ENCODE data around the gene ULK2.

ULK2 gene

DNA sequence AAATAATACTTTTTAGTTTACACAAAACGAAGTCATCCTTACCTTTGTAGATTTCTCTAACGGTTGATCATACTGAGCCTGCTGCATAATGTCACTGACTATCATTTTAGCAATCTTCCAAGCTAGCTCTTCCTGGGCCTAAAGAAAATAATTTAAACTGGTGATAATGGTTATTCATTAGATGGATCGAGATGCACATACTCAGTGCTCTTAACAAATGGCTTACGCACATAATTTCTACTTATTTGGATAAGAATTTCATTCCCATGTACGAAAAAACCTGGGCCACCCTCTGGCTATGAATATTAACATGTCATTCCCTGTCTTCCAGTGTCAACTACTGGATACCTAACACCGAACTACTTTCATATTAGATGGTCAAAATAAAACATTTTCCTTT lies 41.4 kb upstream of the ULK2 start:
- H3K4me3 ChIP-seq (ENCODE audit: low read length, poor library complexity, severe bottlenecking) = no peak overlapping the region
- H3K9ac ChIP-seq (ENCODE audit: low read depth, low read length, poor library complexity, severe bottlenecking) = no peak overlapping the region
- H3K9me3 ChIP-seq (ENCODE audit: insufficient read depth, low read depth, low read length) = no peaks in the 10 kb centered on the region
- no peaks in the 10 kb centered on the region for H3F3A ChIP-seq (ENCODE audit: low read depth)
- TF ChIP-seq EZH2phosphoT487 (IDR thresholded peaks at IDR 0.05; ENCODE audit: borderline replicate concordance) = no peak
- TF ChIP-seq, protein P1, sequence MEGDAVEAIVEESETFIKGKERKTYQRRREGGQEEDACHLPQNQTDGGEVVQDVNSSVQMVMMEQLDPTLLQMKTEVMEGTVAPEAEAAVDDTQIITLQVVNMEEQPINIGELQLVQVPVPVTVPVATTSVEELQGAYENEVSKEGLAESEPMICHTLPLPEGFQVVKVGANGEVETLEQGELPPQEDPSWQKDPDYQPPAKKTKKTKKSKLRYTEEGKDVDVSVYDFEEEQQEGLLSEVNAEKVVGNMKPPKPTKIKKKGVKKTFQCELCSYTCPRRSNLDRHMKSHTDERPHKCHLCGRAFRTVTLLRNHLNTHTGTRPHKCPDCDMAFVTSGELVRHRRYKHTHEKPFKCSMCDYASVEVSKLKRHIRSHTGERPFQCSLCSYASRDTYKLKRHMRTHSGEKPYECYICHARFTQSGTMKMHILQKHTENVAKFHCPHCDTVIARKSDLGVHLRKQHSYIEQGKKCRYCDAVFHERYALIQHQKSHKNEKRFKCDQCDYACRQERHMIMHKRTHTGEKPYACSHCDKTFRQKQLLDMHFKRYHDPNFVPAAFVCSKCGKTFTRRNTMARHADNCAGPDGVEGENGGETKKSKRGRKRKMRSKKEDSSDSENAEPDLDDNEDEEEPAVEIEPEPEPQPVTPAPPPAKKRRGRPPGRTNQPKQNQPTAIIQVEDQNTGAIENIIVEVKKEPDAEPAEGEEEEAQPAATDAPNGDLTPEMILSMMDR (conservative IDR thresholded peaks at IDR 0.05; ENCODE audit: low read length) = no peak
- no peaks in the 10 kb centered on the region for H3K9me2 ChIP-seq (replicated peaks; ENCODE audit: low read depth, low read length)
- H3K36me3 ChIP-seq (ENCODE audit: insufficient read depth, low read length) = peaks cover 66% of the 10 kb centered on the region
- no peak overlapping the region for H3K4me2 ChIP-seq (ENCODE audit: low read depth, low read length, poor library complexity, severe bottlenecking)
- no peaks in the 10 kb centered on the region for H3K4me1 ChIP-seq (ENCODE audit: insufficient read depth, low read length, poor library complexity, severe bottlenecking)
- no peak overlapping the region for H2AFZ ChIP-seq (ENCODE audit: low read length)
- H3K27me3 ChIP-seq (ENCODE audit: insufficient read depth, low read length, poor library complexity, severe bottlenecking) = no peaks in the 10 kb centered on the region
- no peaks in the 10 kb centered on the region for H3K79me2 ChIP-seq (ENCODE audit: insufficient read depth, low read length)
- no peaks in the 10 kb centered on the region for H4K20me1 ChIP-seq (ENCODE audit: insufficient read depth, low read length, poor library complexity, severe bottlenecking)

DNA sequence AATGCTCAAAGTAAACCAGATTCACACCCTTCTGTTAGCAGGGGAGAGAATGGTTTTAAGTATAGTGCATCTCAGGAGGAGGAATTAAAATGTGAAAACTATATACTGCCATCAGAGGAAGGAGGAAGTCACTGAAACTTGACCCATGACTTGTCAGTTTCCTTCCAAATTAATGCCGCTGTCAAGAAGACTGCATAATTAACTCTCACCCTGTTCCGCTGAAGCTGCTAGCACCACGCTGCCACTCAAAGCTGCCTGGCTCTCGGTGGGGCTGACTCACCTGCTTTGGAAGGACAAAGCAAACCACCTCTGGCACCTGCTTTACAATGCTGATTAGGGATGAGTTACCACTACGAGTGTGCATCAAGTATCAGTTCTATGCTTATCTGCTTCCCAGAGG lies 37.8 kb upstream of the ULK2 start:
- Histone ChIP-seq H4K20me1 (ENCODE audit: insufficient read depth, low read length, poor library complexity, severe bottlenecking) (no peaks in the 10 kb centered on the region), H3K9me3 (ENCODE audit: insufficient read depth, low read depth, low read length) (no peaks in the 10 kb centered on the region), H3K79me2 (ENCODE audit: insufficient read depth, low read length) (no peaks in the 10 kb centered on the region), H2AFZ (ENCODE audit: low read length) (no peak overlapping the region), H3K4me3 (ENCODE audit: low read length, poor library complexity, severe bottlenecking) (no peak overlapping the region), H3F3A (ENCODE audit: low read depth) (no peaks in the 10 kb centered on the region), H3K4me2 (ENCODE audit: low read depth, low read length, poor library complexity, severe bottlenecking) (no peak overlapping the region), H3K9me2 (replicated peaks; ENCODE audit: low read depth, low read length) (no peaks in the 10 kb centered on the region), H3K36me3 (ENCODE audit: insufficient read depth, low read length) (peaks cover 59% of the 10 kb centered on the region), H3K9ac (ENCODE audit: low read depth, low read length, poor library complexity, severe bottlenecking) (no peak overlapping the region), H3K4me1 (ENCODE audit: insufficient read depth, low read length, poor library complexity, severe bottlenecking) (no peaks in the 10 kb centered on the region), H3K27me3 (ENCODE audit: insufficient read depth, low read length, poor library complexity, severe bottlenecking) (no peaks in the 10 kb centered on the region)
- TF ChIP-seq, protein P1 (conservative IDR thresholded peaks at IDR 0.05; ENCODE audit: low read length) = no peak
- no peak for TF ChIP-seq EZH2phosphoT487 (IDR thresholded peaks at IDR 0.05; ENCODE audit: borderline replicate concordance)

DNA sequence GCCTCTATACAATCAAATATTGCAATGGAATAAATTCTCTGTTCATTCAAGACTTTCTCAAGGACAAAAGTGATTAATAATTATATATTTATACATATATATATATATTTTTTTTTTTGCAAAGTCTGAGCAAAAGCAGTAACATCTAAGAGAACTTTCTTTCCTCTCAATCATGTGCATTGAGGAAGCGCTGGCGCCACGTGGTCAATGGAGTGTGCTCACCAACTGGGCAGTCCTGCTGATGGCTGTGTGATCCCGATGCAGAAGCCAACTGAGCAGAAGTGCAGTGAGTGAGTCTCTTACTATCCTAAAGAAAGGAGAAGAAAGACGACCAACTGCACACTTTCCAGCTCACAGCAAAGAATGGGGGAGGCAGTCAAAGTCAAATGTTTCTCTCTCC lies 37.2 kb upstream of the ULK2 start:
- H3K9ac ChIP-seq (ENCODE audit: low read depth, low read length, poor library complexity, severe bottlenecking) = no peak overlapping the region
- H3K79me2 ChIP-seq (ENCODE audit: insufficient read depth, low read length) = no peaks in the 10 kb centered on the region
- H3F3A ChIP-seq (ENCODE audit: low read depth) = no peaks in the 10 kb centered on the region
- TF ChIP-seq, protein P1 (conservative IDR thresholded peaks at IDR 0.05; ENCODE audit: low read length) = no peak
- no peak for TF ChIP-seq EZH2phosphoT487 (IDR thresholded peaks at IDR 0.05; ENCODE audit: borderline replicate concordance)
- no peaks in the 10 kb centered on the region for H3K4me1 ChIP-seq (ENCODE audit: insufficient read depth, low read length, poor library complexity, severe bottlenecking)
- no peak overlapping the region for H3K4me2 ChIP-seq (ENCODE audit: low read depth, low read length, poor library complexity, severe bottlenecking)
- no peaks in the 10 kb centered on the region for H3K27me3 ChIP-seq (ENCODE audit: insufficient read depth, low read length, poor library complexity, severe bottlenecking)
- peaks cover 56% of the 10 kb centered on the region for H3K36me3 ChIP-seq (ENCODE audit: insufficient read depth, low read length)
- H4K20me1 ChIP-seq (ENCODE audit: insufficient read depth, low read length, poor library complexity, severe bottlenecking) = no peaks in the 10 kb centered on the region
- no peaks in the 10 kb centered on the region for H3K9me2 ChIP-seq (replicated peaks; ENCODE audit: low read depth, low read length)
- H3K4me3 ChIP-seq (ENCODE audit: low read length, poor library complexity, severe bottlenecking) = no peak overlapping the region
- no peak overlapping the region for H2AFZ ChIP-seq (ENCODE audit: low read length)
- no peaks in the 10 kb centered on the region for H3K9me3 ChIP-seq (ENCODE audit: insufficient read depth, low read depth, low read length)

All from Loucy (cell line).